ENCODE results near the gene ASPM. TPM values are rescaled to one million over a fixed set of nuclear protein-coding genes. Genes with fewer than 3 reads are reported as not detected.
A peak's percentile ranks its signal among the peaks of the same experiment; 100 is the strongest.

The ASPM gene
- total RNA-seq, 1 donor from 2014 or later: 146 TPM

- Histone ChIP-seq H2AFZ (replicated peaks) (no peak overlapping the region), H3K27ac (no peak overlapping the region), H3K27me3 (no peaks in the 10 kb centered on the region), H3K9me3 (ENCODE audit: low read depth) (no peaks in the 10 kb centered on the region), H3K4me2 (peak overlapping the region; percentile 81), H3K4me3 (peak overlapping the region; percentile 93), H3F3A (ENCODE audit: low read depth) (no peaks in the 10 kb centered on the region), H3K4me1 (peaks cover 33% of the 10 kb centered on the region), H3K79me2 (ENCODE audit: low read depth) (peaks cover 66% of the 10 kb centered on the region), H3K9ac (peak overlapping the region; percentile 61), H4K20me1 (ENCODE audit: low read depth) (peaks cover 20% of the 10 kb centered on the region), H3K36me3 (peaks cover 10% of the 10 kb centered on the region)
- no peak for DNase-seq (ENCODE audit: low spot score)
- TF ChIP-seq EZH2 (IDR thresholded peaks at IDR 0.05): no peak
- Mint-ChIP-seq H3K4me1 (peaks cover 25% of the 10 kb centered on the region), H3K27ac (peak overlapping the region; percentile 18), H3K4me3 (peak overlapping the region; percentile 96), H3K27me3 (ENCODE audit: insufficient read depth, low read depth) (no peaks in the 10 kb centered on the region), H3K9me3 (no peaks in the 10 kb centered on the region), H3K36me3 (peaks cover 20% of the 10 kb centered on the region)
These were observed 1.7 kb downstream of the ASPM start for GRCh38 chr1:197144570-197145325.

- Mint-ChIP-seq H3K27me3 (ENCODE audit: insufficient read depth, low read depth) (no peaks in the 10 kb centered on the region), H3K27ac (no peak overlapping the region), H3K9me3 (no peaks in the 10 kb centered on the region), H3K4me1 (peaks cover 25% of the 10 kb centered on the region), H3K36me3 (peaks cover 23% of the 10 kb centered on the region), H3K4me3 (no peak overlapping the region)
- H3K27ac ChIP-seq: no peak overlapping the region
- H3K9me3 ChIP-seq (ENCODE audit: low read depth): no peaks in the 10 kb centered on the region
- no peak overlapping the region for H3K4me3 ChIP-seq
- H3F3A ChIP-seq (ENCODE audit: low read depth): no peaks in the 10 kb centered on the region
- H3K4me2 ChIP-seq: peak overlapping the region; percentile 81
- peaks cover 20% of the 10 kb centered on the region for H4K20me1 ChIP-seq (ENCODE audit: low read depth)
- TF ChIP-seq EZH2phosphoT487 (IDR thresholded peaks at IDR 0.05) (no peak), CTCF (IDR thresholded peaks at IDR 0.05) (no peak), EZH2 (IDR thresholded peaks at IDR 0.05) (no peak)
- no peak overlapping the region for H2AFZ ChIP-seq (replicated peaks)
- no peak for DNase-seq (ENCODE audit: low spot score)
- no peak overlapping the region for H3K9ac ChIP-seq
- peaks cover 74% of the 10 kb centered on the region for H3K79me2 ChIP-seq (ENCODE audit: low read depth)
- peaks cover 33% of the 10 kb centered on the region for H3K4me1 ChIP-seq
- H3K27me3 ChIP-seq: no peaks in the 10 kb centered on the region
- H3K36me3 ChIP-seq: peaks cover 10% of the 10 kb centered on the region
These were observed 3.2 kb downstream of the ASPM start for GRCh38 chr1:197143276-197143675.

GRCh38 chr1:197141575-197141974, 4.9 kb downstream of the ASPM start:
- no peaks in the 10 kb centered on the region for H3K9me3 Mint-ChIP-seq
- TF ChIP-seq EZH2phosphoT487 (IDR thresholded peaks at IDR 0.05) (no peak), EZH2 (IDR thresholded peaks at IDR 0.05) (no peak), CTCF (IDR thresholded peaks at IDR 0.05) (no peak)
- Histone ChIP-seq H2AFZ (replicated peaks) (no peak overlapping the region), H3K79me2 (ENCODE audit: low read depth) (peaks cover 84% of the 10 kb centered on the region), H3K36me3 (peaks cover 10% of the 10 kb centered on the region), H3K4me1 (peaks cover 30% of the 10 kb centered on the region), H3K27ac (no peak overlapping the region), H3K9me3 (ENCODE audit: low read depth) (no peaks in the 10 kb centered on the region), H3F3A (ENCODE audit: low read depth) (no peaks in the 10 kb centered on the region), H3K4me3 (peak overlapping the region; percentile 11), H3K4me2 (peak overlapping the region; percentile 61), H4K20me1 (ENCODE audit: low read depth) (peaks cover 20% of the 10 kb centered on the region), H3K27me3 (no peaks in the 10 kb centered on the region), H3K9ac (peak overlapping the region; percentile 14)
- no peak overlapping the region for H3K27ac Mint-ChIP-seq
- no peak overlapping the region for H3K4me3 Mint-ChIP-seq
- no peak for DNase-seq (ENCODE audit: low spot score)
- peaks cover 25% of the 10 kb centered on the region for H3K36me3 Mint-ChIP-seq
- H3K27me3 Mint-ChIP-seq (ENCODE audit: insufficient read depth, low read depth): no peaks in the 10 kb centered on the region
- peaks cover 25% of the 10 kb centered on the region for H3K4me1 Mint-ChIP-seq

GRCh38 chr1:197140121-197140520, 6.3 kb downstream of the ASPM start:
- peaks cover 80% of the 10 kb centered on the region for H3K79me2 ChIP-seq (ENCODE audit: low read depth)
- no peaks in the 10 kb centered on the region for H3K9me3 ChIP-seq (ENCODE audit: low read depth)
- no peak overlapping the region for H3K27ac Mint-ChIP-seq
- peaks cover 25% of the 10 kb centered on the region for H3K36me3 Mint-ChIP-seq
- H3K27me3 Mint-ChIP-seq (ENCODE audit: insufficient read depth, low read depth): no peaks in the 10 kb centered on the region
- peaks cover 12% of the 10 kb centered on the region for H3K36me3 ChIP-seq
- TF ChIP-seq CTCF (IDR thresholded peaks at IDR 0.05) (no peak), EZH2 (IDR thresholded peaks at IDR 0.05) (no peak), EZH2phosphoT487 (IDR thresholded peaks at IDR 0.05) (no peak)
- H3K27ac ChIP-seq: no peak overlapping the region
- H3K27me3 ChIP-seq: no peaks in the 10 kb centered on the region
- no peak overlapping the region for H2AFZ ChIP-seq (replicated peaks)
- no peak overlapping the region for H3K4me3 ChIP-seq
- H3K9me3 Mint-ChIP-seq: no peaks in the 10 kb centered on the region
- H3K4me1 Mint-ChIP-seq: peaks cover 25% of the 10 kb centered on the region
- H3K4me1 ChIP-seq: peaks cover 30% of the 10 kb centered on the region
- H3K4me3 Mint-ChIP-seq: no peak overlapping the region
- peaks cover 16% of the 10 kb centered on the region for H4K20me1 ChIP-seq (ENCODE audit: low read depth)
- no peak for DNase-seq (ENCODE audit: low spot score)
- H3F3A ChIP-seq (ENCODE audit: low read depth): no peaks in the 10 kb centered on the region
- no peak overlapping the region for H3K9ac ChIP-seq
- peak overlapping the region; percentile 61 for H3K4me2 ChIP-seq
